Measurements from ENCODE around the gene GOLGA6A. TPM values are rescaled to one million over a fixed set of nuclear protein-coding genes. Genes with fewer than 3 reads are reported as not detected.

Gene GOLGA6A
- total and polyA plus RNA-seq, 2 of the 13 experiments (the other 11 are each of a cell fraction or from before 2014, with no cell fraction given) = 0.04 to 0.22 TPM

DNA sequence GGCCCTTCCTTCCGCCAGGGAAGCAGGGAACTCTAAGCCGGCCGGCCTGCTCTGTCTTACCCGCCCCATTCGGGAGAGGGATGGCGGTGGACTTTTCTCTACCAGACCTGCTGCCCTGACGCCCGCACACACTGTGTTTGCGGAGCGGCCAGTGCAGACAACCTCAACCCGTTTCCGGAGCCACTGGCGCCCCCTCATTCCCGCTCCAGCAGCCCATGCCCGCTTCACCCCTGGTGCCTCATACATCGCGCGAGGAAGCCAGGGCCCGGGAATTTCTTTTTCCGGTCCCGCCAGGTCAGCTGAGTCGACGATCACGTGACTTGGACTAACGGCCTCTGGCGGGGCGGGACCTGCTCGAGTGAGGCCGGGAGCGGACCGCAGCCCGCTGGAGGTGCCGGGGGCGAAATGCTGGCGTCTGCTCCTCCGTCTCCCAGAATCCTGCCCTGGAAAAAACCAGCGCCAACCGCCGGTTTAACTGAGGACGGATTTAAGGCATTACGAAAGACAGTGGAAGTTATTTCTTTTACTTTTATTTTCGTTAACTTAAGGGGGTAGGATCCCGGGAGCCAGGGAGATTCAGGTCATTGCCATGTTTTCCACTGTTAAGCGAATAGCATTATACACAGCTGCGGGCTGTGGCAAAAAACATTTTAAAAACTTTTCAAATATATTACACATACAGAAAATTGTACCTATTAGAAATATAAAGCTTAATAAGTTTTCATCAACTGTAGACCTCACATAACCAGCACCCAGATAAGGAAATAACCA, 17.8 kb upstream of the GOLGA6A start (continued):
- TF ChIP-seq, protein P1, sequence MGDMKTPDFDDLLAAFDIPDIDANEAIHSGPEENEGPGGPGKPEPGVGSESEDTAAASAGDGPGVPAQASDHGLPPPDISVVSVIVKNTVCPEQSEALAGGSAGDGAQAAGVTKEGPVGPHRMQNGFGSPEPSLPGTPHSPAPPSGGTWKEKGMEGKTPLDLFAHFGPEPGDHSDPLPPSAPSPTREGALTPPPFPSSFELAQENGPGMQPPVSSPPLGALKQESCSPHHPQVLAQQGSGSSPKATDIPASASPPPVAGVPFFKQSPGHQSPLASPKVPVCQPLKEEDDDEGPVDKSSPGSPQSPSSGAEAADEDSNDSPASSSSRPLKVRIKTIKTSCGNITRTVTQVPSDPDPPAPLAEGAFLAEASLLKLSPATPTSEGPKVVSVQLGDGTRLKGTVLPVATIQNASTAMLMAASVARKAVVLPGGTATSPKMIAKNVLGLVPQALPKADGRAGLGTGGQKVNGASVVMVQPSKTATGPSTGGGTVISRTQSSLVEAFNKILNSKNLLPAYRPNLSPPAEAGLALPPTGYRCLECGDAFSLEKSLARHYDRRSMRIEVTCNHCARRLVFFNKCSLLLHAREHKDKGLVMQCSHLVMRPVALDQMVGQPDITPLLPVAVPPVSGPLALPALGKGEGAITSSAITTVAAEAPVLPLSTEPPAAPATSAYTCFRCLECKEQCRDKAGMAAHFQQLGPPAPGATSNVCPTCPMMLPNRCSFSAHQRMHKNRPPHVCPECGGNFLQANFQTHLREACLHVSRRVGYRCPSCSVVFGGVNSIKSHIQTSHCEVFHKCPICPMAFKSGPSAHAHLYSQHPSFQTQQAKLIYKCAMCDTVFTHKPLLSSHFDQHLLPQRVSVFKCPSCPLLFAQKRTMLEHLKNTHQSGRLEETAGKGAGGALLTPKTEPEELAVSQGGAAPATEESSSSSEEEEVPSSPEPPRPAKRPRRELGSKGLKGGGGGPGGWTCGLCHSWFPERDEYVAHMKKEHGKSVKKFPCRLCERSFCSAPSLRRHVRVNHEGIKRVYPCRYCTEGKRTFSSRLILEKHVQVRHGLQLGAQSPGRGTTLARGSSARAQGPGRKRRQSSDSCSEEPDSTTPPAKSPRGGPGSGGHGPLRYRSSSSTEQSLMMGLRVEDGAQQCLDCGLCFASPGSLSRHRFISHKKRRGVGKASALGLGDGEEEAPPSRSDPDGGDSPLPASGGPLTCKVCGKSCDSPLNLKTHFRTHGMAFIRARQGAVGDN (CRISPR knock-in tag; IDR thresholded peaks at IDR 0.05) = peak; percentile 66
- TF ChIP-seq, protein P2, sequence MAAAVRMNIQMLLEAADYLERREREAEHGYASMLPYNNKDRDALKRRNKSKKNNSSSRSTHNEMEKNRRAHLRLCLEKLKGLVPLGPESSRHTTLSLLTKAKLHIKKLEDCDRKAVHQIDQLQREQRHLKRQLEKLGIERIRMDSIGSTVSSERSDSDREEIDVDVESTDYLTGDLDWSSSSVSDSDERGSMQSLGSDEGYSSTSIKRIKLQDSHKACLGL (CRISPR knock-in tag; IDR thresholded peaks at IDR 0.05) = peak; percentile 37; the same call in 1 of the 2 replicates
- TF ChIP-seq, protein P3, sequence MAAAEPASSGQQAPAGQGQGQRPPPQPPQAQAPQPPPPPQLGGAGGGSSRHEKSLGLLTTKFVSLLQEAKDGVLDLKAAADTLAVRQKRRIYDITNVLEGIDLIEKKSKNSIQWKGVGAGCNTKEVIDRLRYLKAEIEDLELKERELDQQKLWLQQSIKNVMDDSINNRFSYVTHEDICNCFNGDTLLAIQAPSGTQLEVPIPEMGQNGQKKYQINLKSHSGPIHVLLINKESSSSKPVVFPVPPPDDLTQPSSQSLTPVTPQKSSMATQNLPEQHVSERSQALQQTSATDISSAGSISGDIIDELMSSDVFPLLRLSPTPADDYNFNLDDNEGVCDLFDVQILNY (CRISPR knock-in tag; conservative IDR thresholded peaks at IDR 0.05) = peak; percentile 41; the same call in 1 of the 2 replicates
- TF ChIP-seq, protein P4, sequence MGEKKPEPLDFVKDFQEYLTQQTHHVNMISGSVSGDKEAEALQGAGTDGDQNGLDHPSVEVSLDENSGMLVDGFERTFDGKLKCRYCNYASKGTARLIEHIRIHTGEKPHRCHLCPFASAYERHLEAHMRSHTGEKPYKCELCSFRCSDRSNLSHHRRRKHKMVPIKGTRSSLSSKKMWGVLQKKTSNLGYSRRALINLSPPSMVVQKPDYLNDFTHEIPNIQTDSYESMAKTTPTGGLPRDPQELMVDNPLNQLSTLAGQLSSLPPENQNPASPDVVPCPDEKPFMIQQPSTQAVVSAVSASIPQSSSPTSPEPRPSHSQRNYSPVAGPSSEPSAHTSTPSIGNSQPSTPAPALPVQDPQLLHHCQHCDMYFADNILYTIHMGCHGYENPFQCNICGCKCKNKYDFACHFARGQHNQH (CRISPR knock-in tag; IDR thresholded peaks at IDR 0.05) = 0 out of 2 replicates have a peak, but pooled peaks have one; percentile 27
- TF ChIP-seq, protein P5, sequence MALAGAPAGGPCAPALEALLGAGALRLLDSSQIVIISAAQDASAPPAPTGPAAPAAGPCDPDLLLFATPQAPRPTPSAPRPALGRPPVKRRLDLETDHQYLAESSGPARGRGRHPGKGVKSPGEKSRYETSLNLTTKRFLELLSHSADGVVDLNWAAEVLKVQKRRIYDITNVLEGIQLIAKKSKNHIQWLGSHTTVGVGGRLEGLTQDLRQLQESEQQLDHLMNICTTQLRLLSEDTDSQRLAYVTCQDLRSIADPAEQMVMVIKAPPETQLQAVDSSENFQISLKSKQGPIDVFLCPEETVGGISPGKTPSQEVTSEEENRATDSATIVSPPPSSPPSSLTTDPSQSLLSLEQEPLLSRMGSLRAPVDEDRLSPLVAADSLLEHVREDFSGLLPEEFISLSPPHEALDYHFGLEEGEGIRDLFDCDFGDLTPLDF (CRISPR knock-in tag; IDR thresholded peaks at IDR 0.05) = peak; percentile 81
- TF ChIP-seq GABPA (IDR thresholded peaks at IDR 0.05; ENCODE audit: low read depth, low read length) (peak; percentile 42), GABPA (CRISPR knock-in tag; IDR thresholded peaks at IDR 0.05; ENCODE audit: low read depth) (peak; percentile 78), YEATS2 (CRISPR knock-in tag; IDR thresholded peaks at IDR 0.05; ENCODE audit: borderline replicate concordance) (peak; percentile 79), RBFOX2 (IDR thresholded peaks at IDR 0.05; ENCODE audit: low read depth, low read length) (peak; percentile 53; the same call in 1 of the 2 replicates), NKX3-1 (CRISPR knock-in tag; IDR thresholded peaks at IDR 0.05) (peak; percentile 42; the same call in 1 of the 2 replicates)
- TF ChIP-seq, protein P6, sequence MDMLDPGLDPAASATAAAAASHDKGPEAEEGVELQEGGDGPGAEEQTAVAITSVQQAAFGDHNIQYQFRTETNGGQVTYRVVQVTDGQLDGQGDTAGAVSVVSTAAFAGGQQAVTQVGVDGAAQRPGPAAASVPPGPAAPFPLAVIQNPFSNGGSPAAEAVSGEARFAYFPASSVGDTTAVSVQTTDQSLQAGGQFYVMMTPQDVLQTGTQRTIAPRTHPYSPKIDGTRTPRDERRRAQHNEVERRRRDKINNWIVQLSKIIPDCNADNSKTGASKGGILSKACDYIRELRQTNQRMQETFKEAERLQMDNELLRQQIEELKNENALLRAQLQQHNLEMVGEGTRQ (IDR thresholded peaks at IDR 0.05; ENCODE audit: low read depth, low read length) = 0 out of 2 replicates have a peak, but pooled peaks have one; percentile 31
- TF ChIP-seq, protein P6 (CRISPR knock-in tag; IDR thresholded peaks at IDR 0.05; ENCODE audit: borderline replicate concordance) = peak; percentile 84; the same call in 1 of the 2 replicates

All from HepG2 (cell line).